Mesothelial cell of epicardium (in vitro differentiated cells): ENCODE results near the gene KCNT1. TPM values are rescaled to one million over a fixed set of nuclear protein-coding genes. Genes with fewer than 3 reads are reported as not detected.

ENCODE experiments used
- DNase-seq, 2 experiments: peaks; one replicate each; pipeline ENCODE4 v3.0.0; 2021; ENCODE audit warnings: low spot score in 2 of 2; ENCODE audit not compliant: unreplicated experiment in 2 of 2
- H3K27ac Mint-ChIP-seq: 2 replicates; pipeline ENCODE4 v1.8.0; 2021; ENCODE audit warnings: mixed read lengths
- H3K27me3 Mint-ChIP-seq: 2 replicates; pipeline ENCODE4 v1.8.0; 2021; ENCODE audit warnings: low read depth, mixed read lengths
- H3K36me3 Mint-ChIP-seq: 2 replicates; pipeline ENCODE4 v1.8.0; 2021; ENCODE audit warnings: mixed read lengths
- H3K4me1 Mint-ChIP-seq: 2 replicates; pipeline ENCODE4 v1.8.0; 2021; ENCODE audit warnings: mixed read lengths
- H3K4me3 Mint-ChIP-seq: 2 replicates; pipeline ENCODE4 v1.8.0; 2021; ENCODE audit warnings: mild to moderate bottlenecking, moderate library complexity, mixed read lengths
- H3K9me3 Mint-ChIP-seq: 2 replicates; pipeline ENCODE4 v1.8.0; 2021; ENCODE audit warnings: mixed read lengths
- CTCF ChIP-seq: fragments of 200-600 bp; sonication (generic); IDR thresholded peaks from one replicate; pipeline ENCODE4 v1.5.0; 2021; ENCODE audit warnings: antibody characterized with exemption; ENCODE audit not compliant: unreplicated experiment
- total RNA-seq: library from RNA; stranded (reverse); gene quantifications from 3 replicates; pipeline ENCODE4 v1.2.1, GENCODE V29; 2021

The KCNT1 gene
- total RNA-seq, 1 donor from 2014 or later, result not detected

- Mint-ChIP-seq H3K27me3 (peaks cover 17% of the 10 kb centered on the region), H3K36me3 (no peaks in the 10 kb centered on the region), H3K27ac (no peak overlapping the region), H3K4me3 (no peak overlapping the region), H3K4me1 (no peaks in the 10 kb centered on the region), H3K9me3 (no peaks in the 10 kb centered on the region)
- DNase-seq, result no peak
- no peak for TF ChIP-seq CTCF
Observed at GRCh38 chr9:135783540-135784245, 81.7 kb downstream of the KCNT1 start.

- Mint-ChIP-seq H3K4me1 (no peaks in the 10 kb centered on the region), H3K4me3 (no peak overlapping the region), H3K27ac (no peak overlapping the region), H3K36me3 (no peaks in the 10 kb centered on the region), H3K27me3 (peaks cover 15% of the 10 kb centered on the region), H3K9me3 (no peaks in the 10 kb centered on the region)
- TF ChIP-seq CTCF, result no peak
- DNase-seq, result no peak
Observed at GRCh38 chr9:135785013-135785575, 83.1 kb downstream of the KCNT1 start.

GRCh38 chr9:135786146-135786690 lies 84.2 kb downstream of the KCNT1 start:
- TF ChIP-seq CTCF, result no peak
- no peaks in the 10 kb centered on the region for H3K9me3 Mint-ChIP-seq
- peaks cover 11% of the 10 kb centered on the region for H3K27me3 Mint-ChIP-seq
- no peaks in the 10 kb centered on the region for H3K4me1 Mint-ChIP-seq
- no peak overlapping the region for H3K4me3 Mint-ChIP-seq
- DNase-seq, result no peak
- H3K27ac Mint-ChIP-seq, result no peak overlapping the region
- H3K36me3 Mint-ChIP-seq, result no peaks in the 10 kb centered on the region

- no peak for DNase-seq
- Mint-ChIP-seq H3K27ac (no peak overlapping the region), H3K4me1 (no peaks in the 10 kb centered on the region), H3K27me3 (peaks cover 7% of the 10 kb centered on the region), H3K36me3 (no peaks in the 10 kb centered on the region), H3K9me3 (no peaks in the 10 kb centered on the region), H3K4me3 (no peak overlapping the region)
- TF ChIP-seq CTCF, result no peak
Observed at GRCh38 chr9:135787317-135787716, 85.3 kb downstream of the KCNT1 start.

GRCh38 chr9:135787776-135788575 lies 86.0 kb downstream of the KCNT1 start:
- Mint-ChIP-seq H3K9me3 (no peaks in the 10 kb centered on the region), H3K4me3 (no peak overlapping the region), H3K36me3 (no peaks in the 10 kb centered on the region), H3K27me3 (peaks cover 2% of the 10 kb centered on the region), H3K4me1 (no peaks in the 10 kb centered on the region), H3K27ac (no peak overlapping the region)
- DNase-seq, result no peak
- TF ChIP-seq CTCF, result no peak
